Measurements from ENCODE around the gene CELF4. TPM values are rescaled to one million over a fixed set of nuclear protein-coding genes. Genes with fewer than 3 reads are reported as not detected.

CELF4 gene
- total RNA-seq, 2 experiments from 2014 or later = not detected

GRCh38 chr18:37321582-37322491, 243.8 kb downstream of the CELF4 start:
- H3K27me3 Mint-ChIP-seq = no peaks in the 10 kb centered on the region
- no peak overlapping the region for H3K4me3 Mint-ChIP-seq
- POLR2A ChIA-PET = interaction anchor here (0.6 kb wide), 1 partner anchor 570 kb away, joined by 3 read pairs; no protein-coding TSS in a partner anchor
- no peak overlapping the region for H3K27ac Mint-ChIP-seq
- CTCF ChIA-PET = no interaction called here
- no peak for DNase-seq
- H3K9me3 Mint-ChIP-seq = no peaks in the 10 kb centered on the region
- no peaks in the 10 kb centered on the region for H3K4me1 Mint-ChIP-seq
- no peaks in the 10 kb centered on the region for H3K36me3 Mint-ChIP-seq (ENCODE audit: low read depth)

- Mint-ChIP-seq H3K4me1 (no peaks in the 10 kb centered on the region), H3K27me3 (no peaks in the 10 kb centered on the region), H3K4me3 (no peak overlapping the region), H3K9me3 (no peaks in the 10 kb centered on the region), H3K36me3 (ENCODE audit: low read depth) (no peaks in the 10 kb centered on the region), H3K27ac (no peak overlapping the region)
- no peak for DNase-seq
- ChIA-PET CTCF (no interaction called here), POLR2A (no interaction called here)
These were observed 245.3 kb downstream of the CELF4 start for GRCh38 chr18:37320317-37320716.

GRCh38 chr18:37318360-37319355, 246.9 kb downstream of the CELF4 start:
- H3K4me3 Mint-ChIP-seq = no peak overlapping the region
- no peaks in the 10 kb centered on the region for H3K27me3 Mint-ChIP-seq
- H3K36me3 Mint-ChIP-seq (ENCODE audit: low read depth) = no peaks in the 10 kb centered on the region
- no peaks in the 10 kb centered on the region for H3K9me3 Mint-ChIP-seq
- DNase-seq = no peak
- POLR2A ChIA-PET = interaction anchor here (0.6 kb wide), 1 partner anchor 1537 kb away, joined by 3 read pairs; no protein-coding TSS in a partner anchor
- no peaks in the 10 kb centered on the region for H3K4me1 Mint-ChIP-seq
- CTCF ChIA-PET = no interaction called here
- no peak overlapping the region for H3K27ac Mint-ChIP-seq

GRCh38 chr18:37317486-37317885, 248.1 kb downstream of the CELF4 start:
- no peaks in the 10 kb centered on the region for H3K9me3 Mint-ChIP-seq
- H3K4me1 Mint-ChIP-seq = no peaks in the 10 kb centered on the region
- H3K27ac Mint-ChIP-seq = no peak overlapping the region
- no peak for DNase-seq
- ChIA-PET CTCF (no interaction called here), POLR2A (no interaction called here)
- no peak overlapping the region for H3K4me3 Mint-ChIP-seq
- no peaks in the 10 kb centered on the region for H3K27me3 Mint-ChIP-seq
- H3K36me3 Mint-ChIP-seq (ENCODE audit: low read depth) = no peaks in the 10 kb centered on the region

- CTCF ChIA-PET = no interaction called here
These were observed 249.1 kb downstream of the CELF4 start for GRCh38 chr18:37316468-37316867.

GRCh38 chr18:37315935-37316334, 249.7 kb downstream of the CELF4 start:
- DNase-seq = no peak
- CTCF ChIA-PET = no interaction called here
- H3K27me3 Mint-ChIP-seq = no peaks in the 10 kb centered on the region

More at GRCh38 chr18:37316468-37316867, 249.1 kb downstream of the CELF4 start:
- no peak for DNase-seq
- no peaks in the 10 kb centered on the region for H3K36me3 Mint-ChIP-seq (ENCODE audit: low read depth)
- H3K27me3 Mint-ChIP-seq = no peaks in the 10 kb centered on the region
- no peaks in the 10 kb centered on the region for H3K9me3 Mint-ChIP-seq
- no peak overlapping the region for H3K4me3 Mint-ChIP-seq
- H3K27ac Mint-ChIP-seq = no peak overlapping the region
- POLR2A ChIA-PET = no interaction called here
- no peaks in the 10 kb centered on the region for H3K4me1 Mint-ChIP-seq

GRCh38 chr18:37314534-37314933, 251.1 kb downstream of the CELF4 start:
- Mint-ChIP-seq H3K9me3 (no peaks in the 10 kb centered on the region), H3K27me3 (no peaks in the 10 kb centered on the region), H3K4me3 (no peak overlapping the region), H3K36me3 (ENCODE audit: low read depth) (no peaks in the 10 kb centered on the region), H3K4me1 (no peaks in the 10 kb centered on the region), H3K27ac (no peak overlapping the region)
- ChIA-PET POLR2A (no interaction called here), CTCF (no interaction called here)
- no peak for DNase-seq

More at GRCh38 chr18:37315935-37316334, 249.7 kb downstream of the CELF4 start:
- Mint-ChIP-seq H3K9me3 (no peaks in the 10 kb centered on the region), H3K4me1 (no peaks in the 10 kb centered on the region), H3K27ac (no peak overlapping the region), H3K4me3 (no peak overlapping the region), H3K36me3 (ENCODE audit: low read depth) (no peaks in the 10 kb centered on the region)
- POLR2A ChIA-PET = no interaction called here

GRCh38 chr18:37313624-37314023, 252.0 kb downstream of the CELF4 start:
- POLR2A ChIA-PET = no interaction called here
- H3K4me1 Mint-ChIP-seq = no peaks in the 10 kb centered on the region
- DNase-seq = no peak
- H3K9me3 Mint-ChIP-seq = no peaks in the 10 kb centered on the region
- no peaks in the 10 kb centered on the region for H3K36me3 Mint-ChIP-seq (ENCODE audit: low read depth)
- H3K27ac Mint-ChIP-seq = no peak overlapping the region
- no peak overlapping the region for H3K4me3 Mint-ChIP-seq
- CTCF ChIA-PET = no interaction called here
- no peaks in the 10 kb centered on the region for H3K27me3 Mint-ChIP-seq

- ChIA-PET POLR2A (no interaction called here), CTCF (no interaction called here)
- no peaks in the 10 kb centered on the region for H3K9me3 Mint-ChIP-seq
- DNase-seq = no peak
- H3K4me1 Mint-ChIP-seq = no peaks in the 10 kb centered on the region
- no peak overlapping the region for H3K27ac Mint-ChIP-seq
- H3K4me3 Mint-ChIP-seq = no peak overlapping the region
- no peaks in the 10 kb centered on the region for H3K36me3 Mint-ChIP-seq (ENCODE audit: low read depth)
- H3K27me3 Mint-ChIP-seq = no peaks in the 10 kb centered on the region
These were observed 255.7 kb downstream of the CELF4 start for GRCh38 chr18:37309861-37310260.

- no peak for DNase-seq
- H3K36me3 Mint-ChIP-seq (ENCODE audit: low read depth) = no peaks in the 10 kb centered on the region
- no peaks in the 10 kb centered on the region for H3K9me3 Mint-ChIP-seq
- ChIA-PET CTCF (no interaction called here), POLR2A (no interaction called here)
- H3K4me1 Mint-ChIP-seq = no peaks in the 10 kb centered on the region
- no peak overlapping the region for H3K4me3 Mint-ChIP-seq
- no peak overlapping the region for H3K27ac Mint-ChIP-seq
- H3K27me3 Mint-ChIP-seq = no peaks in the 10 kb centered on the region
These were observed 256.5 kb downstream of the CELF4 start for GRCh38 chr18:37309059-37309458.

GRCh38 chr18:37307181-37307580, 258.4 kb downstream of the CELF4 start:
- ChIA-PET POLR2A (no interaction called here), CTCF (no interaction called here)
- Mint-ChIP-seq H3K36me3 (ENCODE audit: low read depth) (no peaks in the 10 kb centered on the region), H3K27ac (no peak overlapping the region), H3K4me1 (no peaks in the 10 kb centered on the region), H3K27me3 (no peaks in the 10 kb centered on the region), H3K9me3 (no peaks in the 10 kb centered on the region), H3K4me3 (no peak overlapping the region)
- DNase-seq = no peak

- Mint-ChIP-seq H3K4me3 (no peak overlapping the region), H3K27me3 (no peaks in the 10 kb centered on the region), H3K9me3 (no peaks in the 10 kb centered on the region), H3K27ac (no peak overlapping the region), H3K36me3 (ENCODE audit: low read depth) (no peaks in the 10 kb centered on the region), H3K4me1 (no peaks in the 10 kb centered on the region)
- CTCF ChIA-PET = no interaction called here
- DNase-seq = no peak
- POLR2A ChIA-PET = no interaction called here
These were observed 259.2 kb downstream of the CELF4 start for GRCh38 chr18:37306432-37306831.

- Mint-ChIP-seq H3K27me3 (no peaks in the 10 kb centered on the region), H3K27ac (no peak overlapping the region), H3K4me1 (no peaks in the 10 kb centered on the region), H3K36me3 (ENCODE audit: low read depth) (no peaks in the 10 kb centered on the region), H3K9me3 (no peaks in the 10 kb centered on the region), H3K4me3 (no peak overlapping the region)
- ChIA-PET POLR2A (no interaction called here), CTCF (no interaction called here)
- DNase-seq = no peak
These were observed 260.5 kb downstream of the CELF4 start for GRCh38 chr18:37305066-37305465.

All from activated CD4-positive, alpha-beta T cell treated with anti-CD3 and anti-CD28 coated beads, Interleukin-2, amount 10 ng/mL, durations not matched to agents 7 days and 5 days (primary cell).